ENCODE data around the gene VDR. TPM values are rescaled to one million over a fixed set of nuclear protein-coding genes. Genes with fewer than 3 reads are reported as not detected.
A peak's percentile ranks its signal among the peaks of the same experiment; 100 is the strongest.

The VDR gene
- total RNA-seq, 1 donor from 2014 or later, result 4.6 TPM

- TF ChIP-seq CTCF (IDR thresholded peaks at IDR 0.05), result no peak
- Mint-ChIP-seq H3K4me1 (ENCODE audit: low read depth) (peaks cover 70% of the 10 kb centered on the region), H3K27ac (ENCODE audit: unreplicated experiment) (peak overlapping the region; percentile 99), H3K9me3 (ENCODE audit: low read depth) (no peaks in the 10 kb centered on the region), H3K36me3 (ENCODE audit: low read depth) (no peaks in the 10 kb centered on the region), H3K4me3 (ENCODE audit: unreplicated experiment) (no peak overlapping the region), H3K27me3 (ENCODE audit: low read depth) (no peaks in the 10 kb centered on the region)
- peak; percentile 7 for DNase-seq (ENCODE audit: low spot score)
These were observed 82.4 kb downstream of the VDR start for GRCh38 chr12:47822401-47822800.

DNA sequence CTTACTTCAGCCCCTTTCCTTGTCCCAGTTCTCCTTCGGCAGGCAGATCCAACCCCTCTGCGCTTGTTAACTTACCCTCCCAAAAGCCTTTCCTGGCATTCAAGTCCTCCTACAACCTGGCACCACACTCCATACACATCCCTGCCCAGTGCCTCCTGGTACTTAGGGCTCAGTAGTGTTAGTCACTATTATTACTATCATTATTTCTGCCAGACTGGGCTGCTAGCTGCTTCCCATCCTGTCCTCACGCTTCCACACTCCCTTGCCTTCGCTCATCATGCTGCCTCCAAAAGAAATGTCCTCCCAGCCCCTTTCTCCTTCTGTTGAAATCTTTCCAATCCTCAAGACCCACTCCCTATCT lies 83.5 kb downstream of the VDR start:
- Mint-ChIP-seq H3K27ac (ENCODE audit: unreplicated experiment) (peak overlapping the region; percentile 99), H3K36me3 (ENCODE audit: low read depth) (no peaks in the 10 kb centered on the region), H3K4me3 (ENCODE audit: unreplicated experiment) (peak overlapping the region; percentile 93), H3K9me3 (ENCODE audit: low read depth) (no peaks in the 10 kb centered on the region), H3K27me3 (ENCODE audit: low read depth) (no peaks in the 10 kb centered on the region), H3K4me1 (ENCODE audit: low read depth) (peaks cover 75% of the 10 kb centered on the region)
- DNase-seq (ENCODE audit: low spot score), result peak; percentile 22
- TF ChIP-seq CTCF (IDR thresholded peaks at IDR 0.05), result no peak

DNA sequence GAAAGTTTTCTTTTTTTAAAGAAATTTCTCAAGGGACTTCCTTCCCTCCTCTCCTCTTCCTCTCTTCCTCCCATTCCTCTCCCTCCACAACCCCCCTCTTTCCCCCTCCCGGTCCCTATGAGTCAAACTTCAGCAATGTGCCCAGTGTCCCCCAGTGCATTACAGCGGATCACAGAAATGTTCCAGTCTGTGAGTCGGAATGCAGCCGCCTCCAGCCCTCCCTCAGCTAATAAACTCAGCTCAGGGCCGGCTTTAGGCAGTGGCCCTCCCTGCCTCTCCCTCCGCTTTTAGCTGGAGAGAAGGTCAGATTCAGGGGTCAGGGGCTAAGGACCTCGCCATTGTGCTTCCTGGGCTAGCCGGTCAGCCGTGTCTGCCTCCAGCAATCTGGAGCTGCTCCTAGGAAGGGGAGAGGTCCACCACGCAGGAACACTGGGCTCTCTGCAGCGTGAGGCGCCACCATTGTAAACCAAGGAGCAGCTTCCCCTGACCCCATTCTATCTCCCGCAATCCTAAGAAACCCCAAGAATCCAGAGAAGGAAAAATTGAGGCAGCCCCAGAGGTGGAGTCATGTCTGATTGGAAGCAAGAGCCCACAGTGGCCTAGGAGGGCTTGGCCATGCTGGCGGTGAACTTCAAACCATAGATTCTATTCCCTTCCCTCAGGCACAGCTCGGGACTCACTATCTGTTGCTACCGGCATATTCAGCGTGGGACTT lies 84.0 kb downstream of the VDR start:
- peak; percentile 94 for DNase-seq (ENCODE audit: low spot score)
- no peaks in the 10 kb centered on the region for H3K9me3 Mint-ChIP-seq (ENCODE audit: low read depth)
- no peaks in the 10 kb centered on the region for H3K27me3 Mint-ChIP-seq (ENCODE audit: low read depth)
- no peaks in the 10 kb centered on the region for H3K36me3 Mint-ChIP-seq (ENCODE audit: low read depth)
- peak; percentile 6 for TF ChIP-seq CTCF (IDR thresholded peaks at IDR 0.05)
- H3K27ac Mint-ChIP-seq (ENCODE audit: unreplicated experiment), result peak overlapping the region; percentile 99
- H3K4me1 Mint-ChIP-seq (ENCODE audit: low read depth), result peaks cover 80% of the 10 kb centered on the region
- peak overlapping the region; percentile 93 for H3K4me3 Mint-ChIP-seq (ENCODE audit: unreplicated experiment)

DNA sequence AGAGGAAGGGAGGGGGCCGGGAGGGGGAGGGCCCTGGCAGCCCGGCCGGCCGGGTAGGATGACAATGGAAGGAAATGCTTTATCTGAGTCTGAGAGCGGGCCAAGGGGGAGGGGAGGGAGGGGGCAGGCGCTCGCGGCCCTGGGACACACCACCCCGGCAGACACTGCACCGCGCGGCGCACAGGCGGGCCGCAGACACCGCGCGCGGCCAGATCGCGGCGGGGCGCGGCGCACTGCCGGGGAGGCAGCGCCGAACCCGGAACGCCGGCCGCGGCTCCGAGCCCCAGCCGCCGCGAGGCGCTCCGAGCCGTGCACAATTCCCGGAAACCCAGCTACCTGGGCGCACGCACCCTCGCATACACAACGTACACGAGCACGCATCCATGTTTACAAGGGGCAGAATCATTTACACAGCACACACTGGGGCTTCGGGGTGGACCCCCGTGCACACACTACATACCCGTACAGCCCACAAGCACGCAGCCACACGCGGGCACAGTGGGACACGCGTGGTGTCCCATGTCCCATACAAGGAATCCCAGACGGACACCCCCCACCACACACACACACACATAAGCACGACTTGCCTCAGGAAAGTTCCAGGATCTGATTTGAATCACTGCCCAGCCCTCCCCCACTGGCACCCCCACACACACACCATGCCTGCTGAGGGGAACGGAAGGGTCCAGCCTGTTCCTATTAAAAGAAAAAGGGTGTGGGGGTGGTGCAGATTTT lies 84.7 kb downstream of the VDR start, which contains the start of gene HDAC7:
Gene HDAC7 (minus strand): TSS at position 8 of the 735 bp plus-strand sequence. CDS start 118 bp downstream, outside the sequence.
- H3K27ac Mint-ChIP-seq (ENCODE audit: unreplicated experiment), result peak within 1 kb of the TSS; percentile 99
- DNase-seq (ENCODE audit: low spot score), result peak; percentile 74
- H3K9me3 Mint-ChIP-seq (ENCODE audit: low read depth), result no peaks in the 10 kb centered on the region
- peaks cover 80% of the 10 kb centered on the region for H3K4me1 Mint-ChIP-seq (ENCODE audit: low read depth)
- H3K4me3 Mint-ChIP-seq (ENCODE audit: unreplicated experiment), result peak within 1 kb of the TSS; percentile 93
- H3K36me3 Mint-ChIP-seq (ENCODE audit: low read depth), result no peaks in the 10 kb centered on the region
- no peaks in the 10 kb centered on the region for H3K27me3 Mint-ChIP-seq (ENCODE audit: low read depth)
- TF ChIP-seq CTCF (IDR thresholded peaks at IDR 0.05), result peak; percentile 5

GRCh38 chr12:47819138-47819895 lies 85.5 kb downstream of the VDR start:
- H3K4me3 Mint-ChIP-seq (ENCODE audit: unreplicated experiment), result peak overlapping the region; percentile 93
- no peaks in the 10 kb centered on the region for H3K36me3 Mint-ChIP-seq (ENCODE audit: low read depth)
- peak; percentile 88 for DNase-seq (ENCODE audit: low spot score)
- peak overlapping the region; percentile 85 for H3K27ac Mint-ChIP-seq (ENCODE audit: unreplicated experiment)
- H3K4me1 Mint-ChIP-seq (ENCODE audit: low read depth), result peaks cover 80% of the 10 kb centered on the region
- no peaks in the 10 kb centered on the region for H3K27me3 Mint-ChIP-seq (ENCODE audit: low read depth)
- peak; percentile 67 for TF ChIP-seq CTCF (IDR thresholded peaks at IDR 0.05)
- no peaks in the 10 kb centered on the region for H3K9me3 Mint-ChIP-seq (ENCODE audit: low read depth)
